Activated naive CD8-positive, alpha-beta T cell treated with anti-CD3 and anti-CD28 coated beads for 36 hours (primary cell): ENCODE data around the gene IGHMBP2. TPM values are rescaled to one million over a fixed set of nuclear protein-coding genes. Genes with fewer than 3 reads are reported as not detected.
A peak's percentile ranks its signal among the peaks of the same experiment; 100 is the strongest.

ENCODE experiments used
- DNase-seq: peaks from one replicate; pipeline ENCODE4 v3.0.0; 2021
- H3K27ac Mint-ChIP-seq: one replicate; pipeline ENCODE4 v1.8.0; 2022; ENCODE audit warnings: mild to moderate bottlenecking, moderate library complexity, mixed read lengths
- H3K27me3 Mint-ChIP-seq: one replicate; pipeline ENCODE4 v1.8.0; 2022; ENCODE audit warnings: mild to moderate bottlenecking, mixed read lengths
- H3K36me3 Mint-ChIP-seq: one replicate; pipeline ENCODE4 v1.8.0; 2021; ENCODE audit warnings: mild to moderate bottlenecking, mixed read lengths
- H3K4me1 Mint-ChIP-seq: one replicate; pipeline ENCODE4 v1.8.0; 2021; ENCODE audit warnings: mixed read lengths
- H3K4me3 Mint-ChIP-seq: one replicate; pipeline ENCODE4 v1.8.0; 2022; ENCODE audit warnings: mild to moderate bottlenecking, moderate library complexity, mixed read lengths
- H3K9me3 Mint-ChIP-seq: one replicate; pipeline ENCODE4 v1.8.0; 2022; ENCODE audit warnings: mixed read lengths
- total RNA-seq, 2 experiments: library from RNA; stranded (reverse); gene quantifications; one replicate each; pipeline ENCODE4 v1.2.3, GENCODE V29; 2021

The IGHMBP2 gene
- total RNA-seq, 2 experiments from 2014 or later: 25.5 to 27.0 TPM

- Mint-ChIP-seq H3K36me3 (no peaks in the 10 kb centered on the region), H3K9me3 (no peaks in the 10 kb centered on the region), H3K4me1 (peaks cover 5% of the 10 kb centered on the region), H3K27me3 (peaks cover 3% of the 10 kb centered on the region), H3K27ac (no peak overlapping the region), H3K4me3 (no peak overlapping the region)
- no peak for DNase-seq
Measured at GRCh38 chr11:68955607-68955958, 51.9 kb downstream of the IGHMBP2 start.

GRCh38 chr11:68956142-68956541 lies 52.5 kb downstream of the IGHMBP2 start:
- no peak overlapping the region for H3K27ac Mint-ChIP-seq
- no peaks in the 10 kb centered on the region for H3K9me3 Mint-ChIP-seq
- no peak overlapping the region for H3K4me3 Mint-ChIP-seq
- peaks cover 5% of the 10 kb centered on the region for H3K4me1 Mint-ChIP-seq
- peaks cover 3% of the 10 kb centered on the region for H3K27me3 Mint-ChIP-seq
- no peaks in the 10 kb centered on the region for H3K36me3 Mint-ChIP-seq
- peak; percentile 35 for DNase-seq

- Mint-ChIP-seq H3K4me3 (no peak overlapping the region), H3K27me3 (peaks cover 3% of the 10 kb centered on the region), H3K9me3 (no peaks in the 10 kb centered on the region), H3K27ac (no peak overlapping the region), H3K36me3 (no peaks in the 10 kb centered on the region), H3K4me1 (peaks cover 5% of the 10 kb centered on the region)
- DNase-seq: no peak
Measured at GRCh38 chr11:68956547-68957254, 53.0 kb downstream of the IGHMBP2 start.

- no peak for DNase-seq
- H3K27me3 Mint-ChIP-seq: peaks cover 3% of the 10 kb centered on the region
- no peak overlapping the region for H3K4me3 Mint-ChIP-seq
- no peak overlapping the region for H3K27ac Mint-ChIP-seq
- no peaks in the 10 kb centered on the region for H3K9me3 Mint-ChIP-seq
- H3K36me3 Mint-ChIP-seq: peaks cover 3% of the 10 kb centered on the region
- peaks cover 9% of the 10 kb centered on the region for H3K4me1 Mint-ChIP-seq
Measured at GRCh38 chr11:68958211-68958610, 54.5 kb downstream of the IGHMBP2 start.

GRCh38 chr11:68959465-68960293 lies 56.0 kb downstream of the IGHMBP2 start:
- Mint-ChIP-seq H3K4me3 (no peak overlapping the region), H3K4me1 (peaks cover 9% of the 10 kb centered on the region), H3K36me3 (peaks cover 3% of the 10 kb centered on the region), H3K9me3 (no peaks in the 10 kb centered on the region), H3K27ac (no peak overlapping the region), H3K27me3 (peaks cover 3% of the 10 kb centered on the region)
- no peak for DNase-seq

GRCh38 chr11:68960294-68961071 lies 56.8 kb downstream of the IGHMBP2 start:
- Mint-ChIP-seq H3K9me3 (no peaks in the 10 kb centered on the region), H3K27me3 (peaks cover 3% of the 10 kb centered on the region), H3K4me1 (peaks cover 6% of the 10 kb centered on the region), H3K27ac (no peak overlapping the region), H3K36me3 (peaks cover 3% of the 10 kb centered on the region), H3K4me3 (no peak overlapping the region)
- no peak for DNase-seq

GRCh38 chr11:68961245-68961644 lies 57.6 kb downstream of the IGHMBP2 start:
- Mint-ChIP-seq H3K4me1 (peaks cover 4% of the 10 kb centered on the region), H3K4me3 (no peak overlapping the region), H3K9me3 (no peaks in the 10 kb centered on the region), H3K36me3 (peaks cover 3% of the 10 kb centered on the region), H3K27me3 (peaks cover 3% of the 10 kb centered on the region), H3K27ac (no peak overlapping the region)
- no peak for DNase-seq

GRCh38 chr11:68962527-68963250 lies 59.0 kb downstream of the IGHMBP2 start:
- H3K27me3 Mint-ChIP-seq: no peaks in the 10 kb centered on the region
- no peak overlapping the region for H3K4me3 Mint-ChIP-seq
- no peak overlapping the region for H3K27ac Mint-ChIP-seq
- DNase-seq: no peak
- H3K36me3 Mint-ChIP-seq: peaks cover 3% of the 10 kb centered on the region
- H3K9me3 Mint-ChIP-seq: no peaks in the 10 kb centered on the region
- H3K4me1 Mint-ChIP-seq: peaks cover 4% of the 10 kb centered on the region

GRCh38 chr11:68963779-68964178 lies 60.1 kb downstream of the IGHMBP2 start:
- H3K4me3 Mint-ChIP-seq: no peak overlapping the region
- H3K27me3 Mint-ChIP-seq: no peaks in the 10 kb centered on the region
- no peaks in the 10 kb centered on the region for H3K9me3 Mint-ChIP-seq
- no peak overlapping the region for H3K27ac Mint-ChIP-seq
- DNase-seq: no peak
- H3K36me3 Mint-ChIP-seq: peaks cover 3% of the 10 kb centered on the region
- H3K4me1 Mint-ChIP-seq: peaks cover 4% of the 10 kb centered on the region

- Mint-ChIP-seq H3K27me3 (no peaks in the 10 kb centered on the region), H3K4me1 (peaks cover 4% of the 10 kb centered on the region), H3K4me3 (no peak overlapping the region), H3K36me3 (peaks cover 3% of the 10 kb centered on the region), H3K9me3 (no peaks in the 10 kb centered on the region), H3K27ac (no peak overlapping the region)
- DNase-seq: no peak
Measured at GRCh38 chr11:68965901-68966853, 62.5 kb downstream of the IGHMBP2 start.

- DNase-seq: no peak
- H3K27ac Mint-ChIP-seq: no peak overlapping the region
- H3K4me1 Mint-ChIP-seq: peaks cover 4% of the 10 kb centered on the region
- peaks cover 3% of the 10 kb centered on the region for H3K36me3 Mint-ChIP-seq
- no peaks in the 10 kb centered on the region for H3K9me3 Mint-ChIP-seq
- H3K27me3 Mint-ChIP-seq: no peaks in the 10 kb centered on the region
- H3K4me3 Mint-ChIP-seq: no peak overlapping the region
Measured at GRCh38 chr11:68966894-68967780, 63.4 kb downstream of the IGHMBP2 start.

- DNase-seq: no peak
- Mint-ChIP-seq H3K4me1 (no peaks in the 10 kb centered on the region), H3K9me3 (no peaks in the 10 kb centered on the region), H3K36me3 (no peaks in the 10 kb centered on the region), H3K27me3 (no peaks in the 10 kb centered on the region), H3K4me3 (no peak overlapping the region), H3K27ac (no peak overlapping the region)
Measured at GRCh38 chr11:68968306-68969250, 64.9 kb downstream of the IGHMBP2 start.
